ENCODE data around the gene ASIC1. TPM values are rescaled to one million over a fixed set of nuclear protein-coding genes. Genes with fewer than 3 reads are reported as not detected.

ASIC1 gene
- polyA plus RNA-seq, 12 donors: 8.1 to 15.0 (median 10.7) TPM; not detected in 1

- no peak for DNase-seq
Measured at GRCh38 chr12:50106907-50107306, 49.5 kb downstream of the ASIC1 start.

GRCh38 chr12:50107416-50108268, 50.2 kb downstream of the ASIC1 start:
- DNase-seq: no peak

- no peak for DNase-seq
Measured at GRCh38 chr12:50109319-50109718, 51.9 kb downstream of the ASIC1 start.

GRCh38 chr12:50110127-50110761, 52.8 kb downstream of the ASIC1 start:
- no peak for DNase-seq

GRCh38 chr12:50110762-50111351, 53.5 kb downstream of the ASIC1 start:
- no peak for DNase-seq

- DNase-seq: no peak
Measured at GRCh38 chr12:50111395-50111692, 53.9 kb downstream of the ASIC1 start.

GRCh38 chr12:50111693-50112455, 54.5 kb downstream of the ASIC1 start, which contains the start of gene COX14:
COX14 (plus strand) TSS chr12:50112236; CDS start chr12:50120044, 7,808 bp downstream.
- DNase-seq: peak; percentile 100

- no peak for DNase-seq
Measured at GRCh38 chr12:50112456-50113218, 55.2 kb downstream of the ASIC1 start.

- DNase-seq: no peak
Measured at GRCh38 chr12:50117057-50117622, 59.7 kb downstream of the ASIC1 start.

- no peak for DNase-seq
Measured at GRCh38 chr12:50119387-50119786, 62.0 kb downstream of the ASIC1 start.

- DNase-seq: no peak
Measured at GRCh38 chr12:50120521-50120920, 63.1 kb downstream of the ASIC1 start.

GRCh38 chr12:50120953-50121352, 63.6 kb downstream of the ASIC1 start:
- no peak for DNase-seq

- no peak for DNase-seq
Measured at GRCh38 chr12:50121641-50122040, 64.2 kb downstream of the ASIC1 start.

- no peak for DNase-seq
Measured at GRCh38 chr12:50123203-50123602, 65.8 kb downstream of the ASIC1 start.

- no peak for DNase-seq
Measured at GRCh38 chr12:50127546-50127945, 70.2 kb downstream of the ASIC1 start.

- DNase-seq: no peak
Measured at GRCh38 chr12:50129290-50129689, 71.9 kb downstream of the ASIC1 start.

- DNase-seq: peak; percentile 47
Measured at GRCh38 chr12:50132505-50133135, 75.2 kb downstream of the ASIC1 start.

All from muscle of arm (tissue), 12 donors.